T follicular helper cell (primary cell): ENCODE data around the gene DUOX2.
"Not testable (repeated sequence)": the region's sequence is repeated elsewhere in the genome, so short reads cannot be mapped to it uniquely, and the experiment has no call there.

ENCODE experiments used
- DNase-seq: peaks from one replicate; pipeline ENCODE4 v3.0.0-alpha.2; 2020; ENCODE audit warnings: low read depth

The DUOX2 gene

GRCh38 chr15:45073602-45074001 lies 40.4 kb downstream of the DUOX2 start:
- not testable (repeated sequence) for DNase-seq

GRCh38 chr15:45069942-45070360 lies 44.0 kb downstream of the DUOX2 start:
- not testable (repeated sequence) for DNase-seq

GRCh38 chr15:45064386-45064785 lies 49.6 kb downstream of the DUOX2 start:
- DNase-seq: no peak

- not testable (repeated sequence) for DNase-seq
Measured at GRCh38 chr15:45062301-45062700, 51.7 kb downstream of the DUOX2 start.

GRCh38 chr15:45058690-45059675 lies 55.0 kb downstream of the DUOX2 start:
- DNase-seq: not testable (repeated sequence)

- not testable (repeated sequence) for DNase-seq
Measured at GRCh38 chr15:45052676-45053075, 61.3 kb downstream of the DUOX2 start.

GRCh38 chr15:45050587-45050986 lies 63.4 kb downstream of the DUOX2 start:
- DNase-seq: no peak

- DNase-seq: no peak
Measured at GRCh38 chr15:45048794-45049631, 65.0 kb downstream of the DUOX2 start.

- not testable (repeated sequence) for DNase-seq
Measured at GRCh38 chr15:45048449-45048793, 65.6 kb downstream of the DUOX2 start.

GRCh38 chr15:45044270-45044669 lies 69.7 kb downstream of the DUOX2 start:
- not testable (repeated sequence) for DNase-seq

- DNase-seq: not testable (repeated sequence)
Measured at GRCh38 chr15:45042859-45043258, 71.1 kb downstream of the DUOX2 start.
